Thyroid gland (tissue), 4 donors: Measurements from ENCODE around the gene AK9. TPM values are rescaled to one million over a fixed set of nuclear protein-coding genes. Genes with fewer than 3 reads are reported as not detected.

Source experiments
- DNase-seq, 2 donors: peaks; one replicate each; pipeline ENCODE4 v3.0.0-alpha.2; 2019
- H3K27ac ChIP-seq, 3 donors: fragments of 200-600 bp; sonication (generic); 1 replicate in 2 of 3; 2 replicates in 1 of 3; pipeline ENCODE4 v1.5.1; 2016 to 2019; ENCODE audit warnings: mild to moderate bottlenecking in 1 of 3, moderate library complexity in 1 of 3
- H3K27me3 ChIP-seq: fragments of 200-600 bp; sonication (generic); one replicate; pipeline ENCODE4 v1.5.1; 2019
- H3K36me3 ChIP-seq, 2 donors: fragments of 200-600 bp; sonication (generic); one replicate each; pipeline ENCODE4 v1.5.1; 2016 to 2019
- H3K4me1 ChIP-seq, 2 donors: fragments of 200-600 bp; sonication (generic); one replicate each; pipeline ENCODE4 v1.5.1; 2017 to 2019
- H3K4me3 ChIP-seq, 3 donors: fragments of 200-600 bp; sonication (generic); replicated peaks in 1 of 3; 1 replicate in 2 of 3; 2 replicates in 1 of 3; pipeline ENCODE4 v1.5.1; 2016; ENCODE audit warnings: mild to moderate bottlenecking in 1 of 3
- H3K9me3 ChIP-seq: fragments of 200-600 bp; sonication (generic); one replicate; pipeline ENCODE4 v1.5.1; 2017
- POLR2A ChIP-seq, 2 donors: fragments of 450-650 bp; IDR thresholded peaks; one replicate each; pipeline ENCODE4 v1.6.1; 2017; ENCODE audit warnings: antibody characterized with exemption in 2 of 2, mild to moderate bottlenecking in 2 of 2, moderate library complexity in 1 of 2
- WGBS, 2 donors: methylation state at CpG; one replicate each; pipeline ENCODE4 v1.1.5; 2017; 5-methylcytosine and 5-hydroxymethylcytosine counted together
- intact Hi-C: fragments of 100-400 bp; cut with DNase I; formaldehyde crosslinking; loops from one replicate; pipeline ENCODE4 v1.15.1; 2023
- total RNA-seq, 4 donors: library from RNA; depleted of rRNA; stranded (reverse); fragments of >200 nt; gene quantifications; one replicate each; pipeline ENCODE4 v1.2.3, GENCODE V29; 2016
- TF ChIP-seq, protein P1 (sequence below), 6 experiments: fragments of 200-600 bp in 3 of 6; fragments of 450-650 bp in 3 of 6; sonication (generic) in 3 of 6; IDR thresholded peaks; one replicate each; pipeline ENCODE4 v1.5.1; 2016 to 2019; ENCODE audit warnings: antibody characterized with exemption in 6 of 6, mild to moderate bottlenecking in 2 of 6, inconsistent platforms in 1 of 6, moderate library complexity in 1 of 6

Gene AK9
- 10 to 100 TPM; 12.5 to 42.6 (median 15.3) TPM for total RNA-seq

DNA sequence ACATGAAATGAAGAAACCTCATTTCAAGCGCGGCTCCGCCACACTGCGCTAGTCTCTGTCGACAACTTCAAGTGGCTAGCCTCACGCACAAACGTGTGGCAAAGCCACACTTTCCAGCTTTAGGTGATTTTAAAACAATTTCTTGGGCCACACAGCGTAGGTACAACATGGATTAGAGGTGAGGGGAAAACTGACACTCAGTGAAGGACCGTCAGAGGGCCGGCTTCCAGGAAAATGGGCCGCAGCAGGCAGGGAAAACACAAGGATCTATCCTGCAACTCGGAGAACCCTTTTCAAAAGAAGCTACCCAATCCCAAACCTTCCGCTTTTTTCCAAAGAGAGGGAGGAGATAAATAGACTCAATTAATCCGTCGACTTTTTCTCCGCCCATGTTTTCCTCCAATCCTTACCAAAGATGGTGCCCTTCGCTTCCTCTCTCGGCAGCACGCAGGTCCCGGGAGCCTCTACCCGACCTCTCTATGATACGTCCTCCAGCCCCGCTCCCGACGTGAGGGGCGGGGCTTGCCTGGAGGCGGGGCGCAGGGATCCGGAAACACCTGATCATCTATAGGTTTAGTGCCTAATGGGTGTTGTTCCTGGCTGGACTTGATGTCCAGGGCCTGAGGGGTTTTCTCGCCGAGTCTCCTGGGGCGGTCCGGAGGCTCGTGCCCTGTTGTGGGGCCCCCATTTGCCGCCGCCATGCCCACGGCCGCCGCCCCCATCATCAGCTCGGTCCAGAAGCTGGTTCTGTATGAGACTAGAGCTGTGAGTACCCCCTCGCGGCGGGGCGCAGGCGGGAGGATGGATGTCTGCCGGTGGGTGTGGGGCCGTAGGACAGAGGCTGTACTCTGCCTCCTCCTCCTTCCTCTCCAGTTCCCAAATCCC is at the start of gene AK9, which contains the start of gene FIG4:
AK9 (minus strand) TSS at position 466 of the 885 bp plus-strand sequence. CDS start 15,457 bp downstream, outside the sequence.
FIG4 (plus strand) TSS at position 560 of the 885 bp plus-strand sequence; CDS start at position 700, 140 bp downstream.
- Histone ChIP-seq H3K27ac (peak within 1 kb of the TSS; percentile 67 to 88 (median 82)), H3K9me3 (no peaks in the 10 kb centered on the region), H3K4me1 (peaks cover 0 to 14% of the 10 kb centered on the region in 2 donors), H3K27me3 (no peaks in the 10 kb centered on the region), H3K36me3 (no peaks in the 10 kb centered on the region), H3K4me3 (peak within 1 kb of the TSS; percentile 67 to 97 (median 73))
- 0% methylated on average over 27 to 32 of the region's 47 CpGs for WGBS, 2 donors
- DNase-seq = peak; percentile 94
- intact Hi-C loops = loop anchor here (10.0 kb wide), 1 partner anchor 494 kb away; the partner anchor contains the start of gene CDC40
- peak in 1 of 2 donors; percentile 75 for TF ChIP-seq POLR2A (IDR thresholded peaks at IDR 0.05)
- TF ChIP-seq, protein P1, sequence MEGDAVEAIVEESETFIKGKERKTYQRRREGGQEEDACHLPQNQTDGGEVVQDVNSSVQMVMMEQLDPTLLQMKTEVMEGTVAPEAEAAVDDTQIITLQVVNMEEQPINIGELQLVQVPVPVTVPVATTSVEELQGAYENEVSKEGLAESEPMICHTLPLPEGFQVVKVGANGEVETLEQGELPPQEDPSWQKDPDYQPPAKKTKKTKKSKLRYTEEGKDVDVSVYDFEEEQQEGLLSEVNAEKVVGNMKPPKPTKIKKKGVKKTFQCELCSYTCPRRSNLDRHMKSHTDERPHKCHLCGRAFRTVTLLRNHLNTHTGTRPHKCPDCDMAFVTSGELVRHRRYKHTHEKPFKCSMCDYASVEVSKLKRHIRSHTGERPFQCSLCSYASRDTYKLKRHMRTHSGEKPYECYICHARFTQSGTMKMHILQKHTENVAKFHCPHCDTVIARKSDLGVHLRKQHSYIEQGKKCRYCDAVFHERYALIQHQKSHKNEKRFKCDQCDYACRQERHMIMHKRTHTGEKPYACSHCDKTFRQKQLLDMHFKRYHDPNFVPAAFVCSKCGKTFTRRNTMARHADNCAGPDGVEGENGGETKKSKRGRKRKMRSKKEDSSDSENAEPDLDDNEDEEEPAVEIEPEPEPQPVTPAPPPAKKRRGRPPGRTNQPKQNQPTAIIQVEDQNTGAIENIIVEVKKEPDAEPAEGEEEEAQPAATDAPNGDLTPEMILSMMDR (IDR thresholded peaks at IDR 0.05) = peak in 3 of 6 experiments; percentile 28 to 32 (median 28)

DNA sequence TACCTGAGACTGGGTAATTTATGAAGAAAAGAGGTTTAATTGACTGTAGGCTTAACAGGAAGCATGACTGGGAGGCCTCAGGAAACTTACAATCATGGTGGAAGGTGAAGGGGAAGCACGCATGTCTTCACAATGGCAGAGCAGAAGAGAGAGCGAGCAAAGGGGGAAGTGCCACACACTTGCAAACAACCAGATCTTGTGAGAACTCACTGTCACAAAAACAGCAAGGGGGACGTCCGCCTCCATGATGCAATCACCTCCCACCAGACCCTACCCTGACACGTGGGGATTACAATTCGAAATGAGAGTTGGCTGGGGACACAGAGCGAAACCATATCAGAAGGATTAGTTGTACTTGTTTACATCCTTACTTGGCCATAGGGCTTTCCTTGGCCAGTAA is 49.8 kb upstream of the AK9 start:
- TF ChIP-seq, protein P1 (IDR thresholded peaks at IDR 0.05) = no peak
- TF ChIP-seq POLR2A (IDR thresholded peaks at IDR 0.05) = no peak
- DNase-seq = no peak
- H3K27me3 ChIP-seq = no peaks in the 10 kb centered on the region
- no peak overlapping the region for H3K27ac ChIP-seq
- no peaks in the 10 kb centered on the region for H3K4me1 ChIP-seq
- intact Hi-C loops = no loop called here
- H3K9me3 ChIP-seq = no peaks in the 10 kb centered on the region
- 81 to 90% methylated on average over 7 of the region's 7 CpGs for WGBS, 2 donors
- H3K4me3 ChIP-seq = no peak overlapping the region
- peaks cover under 1 to 10% of the 10 kb centered on the region in 2 donors for H3K36me3 ChIP-seq

DNA sequence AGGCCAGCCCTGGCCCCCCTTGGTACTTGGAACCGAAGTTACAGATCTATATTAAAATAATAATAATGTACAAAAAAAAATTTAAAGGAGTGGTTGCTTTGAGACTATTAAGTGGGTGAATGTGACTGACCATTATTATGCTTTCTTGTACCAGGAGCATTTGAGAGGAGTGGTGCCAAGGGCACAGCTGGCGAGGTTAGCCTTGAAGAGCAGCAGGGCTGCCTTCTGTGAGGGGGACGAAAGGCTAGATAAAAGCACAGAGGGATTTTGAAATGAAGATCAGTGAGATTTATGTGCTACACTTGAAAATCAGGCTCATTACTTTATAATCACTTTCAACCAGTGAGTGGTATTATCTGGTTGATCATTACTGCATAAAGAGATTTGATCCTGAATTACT is 48.7 kb upstream of the AK9 start:
- H3K36me3 ChIP-seq = peaks cover 3 to 13% of the 10 kb centered on the region in 2 donors
- H3K9me3 ChIP-seq = no peaks in the 10 kb centered on the region
- intact Hi-C loops = no loop called here
- no peak for TF ChIP-seq POLR2A (IDR thresholded peaks at IDR 0.05)
- TF ChIP-seq, protein P1 (IDR thresholded peaks at IDR 0.05) = no peak
- WGBS, 2 donors = 91 to 94% methylated on average over 3 of the region's 3 CpGs
- no peaks in the 10 kb centered on the region for H3K4me1 ChIP-seq
- no peak overlapping the region for H3K4me3 ChIP-seq
- H3K27ac ChIP-seq = no peak overlapping the region
- H3K27me3 ChIP-seq = no peaks in the 10 kb centered on the region
- DNase-seq = no peak

DNA sequence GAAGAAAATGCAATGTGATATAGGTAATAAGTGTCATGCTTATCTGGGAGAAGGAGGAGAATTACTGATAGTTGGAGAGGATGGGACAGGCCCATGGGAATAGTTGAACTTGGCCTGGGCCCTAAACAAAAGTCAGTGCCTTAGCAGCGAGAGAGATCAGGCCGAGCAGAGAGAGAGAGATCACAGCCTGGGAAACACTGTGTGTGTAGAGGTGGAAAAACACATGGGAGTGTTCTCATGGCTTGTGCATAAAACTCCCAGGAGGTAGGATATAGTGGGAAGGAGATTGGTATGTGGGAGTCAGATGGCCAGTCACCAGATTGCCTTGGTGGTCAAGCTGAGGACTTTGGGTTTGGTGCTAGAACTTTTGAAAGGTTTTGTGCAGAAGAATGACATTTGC is 47.7 kb upstream of the AK9 start:
- intact Hi-C loops = no loop called here
- 88% methylated on average over 2 of the region's 2 CpGs for WGBS, 2 donors
- H3K27me3 ChIP-seq = no peaks in the 10 kb centered on the region
- peaks cover 3 to 11% of the 10 kb centered on the region in 2 donors for H3K36me3 ChIP-seq
- TF ChIP-seq, protein P1 (IDR thresholded peaks at IDR 0.05) = no peak
- no peak for TF ChIP-seq POLR2A (IDR thresholded peaks at IDR 0.05)
- H3K4me1 ChIP-seq = no peaks in the 10 kb centered on the region
- H3K27ac ChIP-seq = no peak overlapping the region
- no peaks in the 10 kb centered on the region for H3K9me3 ChIP-seq
- H3K4me3 ChIP-seq = no peak overlapping the region
- DNase-seq = no peak

DNA sequence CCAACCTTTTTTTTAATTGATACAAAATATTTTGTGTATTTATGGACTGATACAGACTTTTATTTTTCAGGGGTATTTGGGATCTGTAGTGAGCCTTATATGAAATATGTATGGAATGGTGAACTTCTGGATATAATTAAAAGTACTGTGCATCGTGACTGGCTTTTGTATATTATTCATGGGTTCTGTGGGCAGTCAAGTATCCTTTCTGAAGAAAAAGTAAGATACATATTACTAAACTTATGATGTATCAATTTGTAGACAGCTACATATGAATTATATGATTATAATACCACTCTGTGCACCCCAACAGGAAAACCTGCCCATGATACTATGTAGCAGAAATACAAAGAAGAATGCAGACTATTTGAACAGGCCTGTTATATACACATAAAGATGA is 47.3 kb upstream of the AK9 start:
- 90 to 93% methylated on average over 1 of the region's 1 CpG for WGBS, 2 donors
- intact Hi-C loops = no loop called here
- TF ChIP-seq POLR2A (IDR thresholded peaks at IDR 0.05) = no peak
- TF ChIP-seq, protein P1 (IDR thresholded peaks at IDR 0.05) = no peak

More for the DNA sequence above, 47.3 kb upstream of the AK9 start:
- peaks cover 3 to 6% of the 10 kb centered on the region in 2 donors for H3K36me3 ChIP-seq
- H3K27me3 ChIP-seq = no peaks in the 10 kb centered on the region
- no peak for DNase-seq
- H3K4me1 ChIP-seq = no peaks in the 10 kb centered on the region
- no peak overlapping the region for H3K4me3 ChIP-seq
- no peaks in the 10 kb centered on the region for H3K9me3 ChIP-seq
- H3K27ac ChIP-seq = no peak overlapping the region
